Peyer's patch (tissue), 4 donors: ENCODE measurements around the gene RBM33. TPM values are rescaled to one million over a fixed set of nuclear protein-coding genes. Genes with fewer than 3 reads are reported as not detected.

Source experiments
- DNase-seq, 3 donors: peaks; one replicate each; pipeline ENCODE4 v3.0.0-alpha.2; 2017 to 2019
- H3K27ac ChIP-seq, 4 donors: fragments of 200-600 bp; sonication (generic); one replicate each; pipeline ENCODE4 v1.5.1; 2016 to 2019
- H3K27me3 ChIP-seq, 2 donors: fragments of 200-600 bp; sonication (generic); one replicate each; pipeline ENCODE4 v1.5.1; 2019
- H3K36me3 ChIP-seq, 3 donors: fragments of 200-600 bp; sonication (generic); one replicate each; pipeline ENCODE4 v1.5.1; 2016 to 2019
- H3K4me1 ChIP-seq, 4 donors: fragments of 200-600 bp; sonication (generic); one replicate each; pipeline ENCODE4 v1.5.1; 2016 to 2019
- H3K4me3 ChIP-seq, 4 donors: fragments of 200-600 bp; sonication (generic); 1 replicate in 3 of 4; 2 replicates in 1 of 4; pipeline ENCODE4 v1.5.1; 2016 to 2019; ENCODE audit warnings: mild to moderate bottlenecking in 1 of 4
- H3K9me3 ChIP-seq, 4 donors: fragments of 200-600 bp; sonication (generic); one replicate each; pipeline ENCODE4 v1.5.1; 2016 to 2019; ENCODE audit warnings: mild to moderate bottlenecking in 1 of 4
- CTCF ChIP-seq, 6 experiments: fragments of 450-650 bp in 4 of 6; fragments of 200-600 bp in 2 of 6; sonication (generic) in 1 of 6; IDR thresholded peaks; one replicate each; pipeline ENCODE4 v1.5.1; 2017 to 2019; ENCODE audit warnings: antibody characterized with exemption in 6 of 6, mild to moderate bottlenecking in 3 of 6, moderate library complexity in 1 of 6
- POLR2A ChIP-seq, 2 donors: fragments of 450-650 bp; IDR thresholded peaks; one replicate each; pipeline ENCODE4 v1.5.1; 2017; ENCODE audit warnings: antibody characterized with exemption in 2 of 2, mild to moderate bottlenecking in 2 of 2, moderate library complexity in 2 of 2
- total RNA-seq, 4 donors: library from RNA; depleted of rRNA; stranded (reverse); fragments of >200 nt; gene quantifications; one replicate each; pipeline ENCODE4 v1.1.0, GENCODE V29; 2016

RBM33 gene
- total RNA-seq, 4 donors from 2014 or later = 87.4 to 191 (median 123) TPM

- peak in 1 of 3 donors; percentile 27 for DNase-seq
- Histone ChIP-seq H3K9me3 (no peaks in the 10 kb centered on the region), H3K27me3 (no peaks in the 10 kb centered on the region), H3K36me3 (no peaks in the 10 kb centered on the region), H3K4me1 (peaks cover 0 to 8% (median 0%) of the 10 kb centered on the region in 4 donors), H3K27ac (no peak overlapping the region), H3K4me3 (no peak overlapping the region)
- TF ChIP-seq CTCF (IDR thresholded peaks at IDR 0.05) (no peak), POLR2A (IDR thresholded peaks at IDR 0.05) (no peak)
Measured at GRCh38 chr7:155795951-155796350, 151.5 kb downstream of the RBM33 start.

- H3K4me1 ChIP-seq = peaks cover 0 to 8% (median 0%) of the 10 kb centered on the region in 4 donors
- H3K4me3 ChIP-seq = peak overlapping the region in 1 of 4 donors; percentile 18
- peak; percentile 51 to 84 (median 82) for DNase-seq
- H3K9me3 ChIP-seq = no peaks in the 10 kb centered on the region
- H3K36me3 ChIP-seq = no peaks in the 10 kb centered on the region
- H3K27me3 ChIP-seq = no peaks in the 10 kb centered on the region
- H3K27ac ChIP-seq = no peak overlapping the region
- TF ChIP-seq POLR2A (IDR thresholded peaks at IDR 0.05) (no peak), CTCF (IDR thresholded peaks at IDR 0.05) (peak; percentile 30 to 92 (median 85))
Measured at GRCh38 chr7:155796381-155797261, 152.2 kb downstream of the RBM33 start.

- Histone ChIP-seq H3K27me3 (no peaks in the 10 kb centered on the region), H3K27ac (no peak overlapping the region), H3K36me3 (no peaks in the 10 kb centered on the region), H3K4me1 (peaks cover 0 to 8% (median 0%) of the 10 kb centered on the region in 4 donors), H3K4me3 (no peak overlapping the region), H3K9me3 (no peaks in the 10 kb centered on the region)
- DNase-seq = peak in 1 of 3 donors; percentile 45
- TF ChIP-seq POLR2A (IDR thresholded peaks at IDR 0.05) (no peak), CTCF (IDR thresholded peaks at IDR 0.05) (no peak)
Measured at GRCh38 chr7:155797262-155798250, 153.1 kb downstream of the RBM33 start.

- peak in 1 of 3 donors; percentile 20 for DNase-seq
- TF ChIP-seq POLR2A (IDR thresholded peaks at IDR 0.05) (no peak), CTCF (IDR thresholded peaks at IDR 0.05) (no peak)
- no peaks in the 10 kb centered on the region for H3K9me3 ChIP-seq
- H3K4me3 ChIP-seq = no peak overlapping the region
- H3K27me3 ChIP-seq = no peaks in the 10 kb centered on the region
- no peak overlapping the region for H3K27ac ChIP-seq
- no peaks in the 10 kb centered on the region for H3K36me3 ChIP-seq
- peaks cover 0 to 19% (median 5%) of the 10 kb centered on the region in 4 donors for H3K4me1 ChIP-seq
Measured at GRCh38 chr7:155798673-155799439, 154.4 kb downstream of the RBM33 start.

GRCh38 chr7:155799514-155799913 is 155.1 kb downstream of the RBM33 start:
- H3K9me3 ChIP-seq = no peaks in the 10 kb centered on the region
- no peak overlapping the region for H3K27ac ChIP-seq
- TF ChIP-seq POLR2A (IDR thresholded peaks at IDR 0.05) (no peak), CTCF (IDR thresholded peaks at IDR 0.05) (no peak)
- no peak overlapping the region for H3K4me3 ChIP-seq
- peaks cover 0 to 26% (median 9%) of the 10 kb centered on the region in 4 donors for H3K4me1 ChIP-seq
- H3K36me3 ChIP-seq = no peaks in the 10 kb centered on the region
- DNase-seq = peak in 1 of 3 donors; percentile 12
- no peaks in the 10 kb centered on the region for H3K27me3 ChIP-seq
